K562 (cell line): ENCODE results near the gene EPDR1. TPM values are rescaled to one million over a fixed set of nuclear protein-coding genes. Genes with fewer than 3 reads are reported as not detected.
A peak's percentile ranks its signal among the peaks of the same experiment; 100 is the strongest.

ENCODE experiments used
- CBFA2T3 ChIP-seq: fragments of 450-650 bp; IDR thresholded peaks from 2 replicates; pipeline ENCODE4 v1.6.1; 2017
- CTCF ChIP-seq, 3 experiments: IDR thresholded peaks in 2 of 3; conservative IDR thresholded peaks in 1 of 3; 2 replicates each; pipeline ENCODE4 v1.5.1; 2011 to 2012; ENCODE audit warnings: low read length in 3 of 3, mild to moderate bottlenecking in 3 of 3, control low read depth in 2 of 3, improper control_type of control experiment in 1 of 3, inconsistent platforms in 1 of 3, low read depth in 1 of 3, mixed read lengths in 1 of 3, moderate library complexity in 1 of 3; ENCODE audit not compliant: insufficient read depth in 2 of 3
- ESRRA ChIP-seq: fragments of 450-650 bp; IDR thresholded peaks from 2 replicates; pipeline ENCODE4 v1.6.1; 2014; ENCODE audit warnings: low read depth, mild to moderate bottlenecking, moderate library complexity, borderline replicate concordance
- KAT2B ChIP-seq: IDR thresholded peaks from one replicate; pipeline ENCODE4 v1.6.1; 2012; ENCODE audit warnings: low read depth, mild to moderate bottlenecking, control low read depth, inconsistent platforms, low read length, moderate library complexity
- MYNN ChIP-seq, 2 experiments: sonication (generic); formaldehyde crosslinking in 1 of 2; IDR thresholded peaks; 2 replicates each; pipeline versions ENCODE4 v1.5.0 to v1.6.1; 2016 to 2020; ENCODE audit warnings: antibody characterized with exemption in 1 of 2, missing genetic modification reagents in 1 of 2
- PHF21A ChIP-seq: fragments of 450-650 bp; IDR thresholded peaks from 2 replicates; pipeline ENCODE4 v1.6.1; 2017; ENCODE audit warnings: low read depth, borderline replicate concordance
- PTRF ChIP-seq: fragments of 450-650 bp; IDR thresholded peaks from 2 replicates; pipeline ENCODE4 v1.6.1; 2016; ENCODE audit warnings: mild to moderate bottlenecking, missing genetic modification characterization, missing compliant biosample characterization
- REST ChIP-seq, 2 experiments: fragments of 450-650 bp; formaldehyde crosslinking in 1 of 2; IDR thresholded peaks; 2 replicates each; pipeline versions ENCODE4 v1.4.0 to v1.6.1; 2014 to 2020; ENCODE audit warnings: mild to moderate bottlenecking in 2 of 2, borderline replicate concordance in 1 of 2, low read depth in 1 of 2
- SMAD2 ChIP-seq: fragments of 150-350 bp; IDR thresholded peaks from 2 replicates; pipeline ENCODE4 v1.6.1; 2014; ENCODE audit warnings: low read depth, mild to moderate bottlenecking, low read length
- SMC3 ChIP-seq: conservative IDR thresholded peaks from 2 replicates; pipeline ENCODE4 v1.6.1; 2011; ENCODE audit warnings: low read depth, low read length, improper control_type of control experiment; ENCODE audit not compliant: insufficient read depth
- VEZF1 ChIP-seq: fragments of 200-800 bp; sonication (Bioruptor generic); IDR thresholded peaks from 2 replicates; pipeline ENCODE4 v1.6.1; 2017; ENCODE audit warnings: missing genetic modification characterization, missing compliant biosample characterization
- ZFPM2 ChIP-seq: fragments of 250-450 bp; sonication (Bioruptor Pico); IDR thresholded peaks from 2 replicates; pipeline ENCODE4 v1.5.1; 2022; ENCODE audit warnings: mild to moderate bottlenecking
- ZNF277 ChIP-seq: fragments of 250-450 bp; sonication (Bioruptor Pico); IDR thresholded peaks from 2 replicates; pipeline ENCODE4 v1.8.0; 2022; ENCODE audit warnings: inconsistent platforms, mild to moderate bottlenecking, moderate library complexity, borderline replicate concordance
- polyA plus RNA-seq, 8 experiments: library from polyadenylated mRNA; depleted of rRNA in 4 of 8; stranded (reverse) in 5 of 8; unstranded in 3 of 8; fragments of >200 nt; fragmentation: Nextera tagmentation in 2 of 8; fragmentation: Illumina TruSeq in 1 of 8; extraction: Ambion mirVana in 2 of 8; extraction: Trizol in 1 of 8; gene quantifications; 2 replicates each; pipeline versions ENCODE4 v1.2.1 to v1.2.3, GENCODE V29; 2011 to 2014; ENCODE audit warnings: inconsistent platforms in 1 of 8, missing spikeins in 1 of 8
- total RNA-seq, 7 experiments: library from RNA; depleted of rRNA in 6 of 7; stranded (reverse); fragments of >200 nt in 6 of 7; fragmentation: Illumina TruSeq in 2 of 7; extraction: Trizol in 2 of 7; gene quantifications; 2 replicates each; pipeline versions ENCODE4 v1.2.1 to v1.2.3, GENCODE V29; 2011 to 2021; ENCODE audit warnings: low replicate concordance in 1 of 7

The EPDR1 gene
- total and polyA plus RNA-seq, 9 of the 15 experiments (the other 6 are each of a cell fraction or from before 2014, with no cell fraction given) = 0.01 to 0.11 TPM; not detected in 7

GRCh38 chr7:37901236-37901827 is 19.1 kb upstream of the EPDR1 start (continued):
- TF ChIP-seq CTCF (IDR thresholded peaks at IDR 0.05 in 2 of 3, conservative IDR thresholded peaks at IDR 0.05 in 1 of 3; ENCODE audit: insufficient read depth in 2 of 3, low read depth in 1 of 3, low read length in 3 of 3) (peak; percentile 50 to 80 (median 58); a peak in 5 of 6 replicates), ZNF277 (CRISPR knock-in tag) (no peak), SMAD2 (no peak), SMC3 (peak; percentile 68; the same call in 1 of the 2 replicates), CBFA2T3 (no peak), REST (IDR thresholded peaks at IDR 0.05; ENCODE audit: borderline replicate concordance) (peak; percentile 50; the same call in 1 of the 2 replicates), REST (CRISPR knock-in tag; IDR thresholded peaks at IDR 0.05; ENCODE audit: low read depth) (no peak), VEZF1 (CRISPR knock-in tag) (peak; percentile 52), MYNN (IDR thresholded peaks at IDR 0.05) (no peak), MYNN (CRISPR knock-in tag; IDR thresholded peaks at IDR 0.05) (no peak), ESRRA (no peak), PHF21A (no peak), ZFPM2 (CRISPR knock-in tag) (no peak), KAT2B (no peak), PTRF (tag) (no peak)
